Parietal lobe (tissue), 1 donor: ENCODE measurements around the gene MEGF9. TPM values are rescaled to one million over a fixed set of nuclear protein-coding genes. Genes with fewer than 3 reads are reported as not detected.

Experiments
- total RNA-seq: library from RNA; depleted of rRNA; stranded (reverse); fragments of >200 nt; gene quantifications from one replicate; pipeline ENCODE4 v1.2.3, GENCODE V29; 2014

Gene MEGF9
- total RNA-seq, result 61.3 TPM

DNA sequence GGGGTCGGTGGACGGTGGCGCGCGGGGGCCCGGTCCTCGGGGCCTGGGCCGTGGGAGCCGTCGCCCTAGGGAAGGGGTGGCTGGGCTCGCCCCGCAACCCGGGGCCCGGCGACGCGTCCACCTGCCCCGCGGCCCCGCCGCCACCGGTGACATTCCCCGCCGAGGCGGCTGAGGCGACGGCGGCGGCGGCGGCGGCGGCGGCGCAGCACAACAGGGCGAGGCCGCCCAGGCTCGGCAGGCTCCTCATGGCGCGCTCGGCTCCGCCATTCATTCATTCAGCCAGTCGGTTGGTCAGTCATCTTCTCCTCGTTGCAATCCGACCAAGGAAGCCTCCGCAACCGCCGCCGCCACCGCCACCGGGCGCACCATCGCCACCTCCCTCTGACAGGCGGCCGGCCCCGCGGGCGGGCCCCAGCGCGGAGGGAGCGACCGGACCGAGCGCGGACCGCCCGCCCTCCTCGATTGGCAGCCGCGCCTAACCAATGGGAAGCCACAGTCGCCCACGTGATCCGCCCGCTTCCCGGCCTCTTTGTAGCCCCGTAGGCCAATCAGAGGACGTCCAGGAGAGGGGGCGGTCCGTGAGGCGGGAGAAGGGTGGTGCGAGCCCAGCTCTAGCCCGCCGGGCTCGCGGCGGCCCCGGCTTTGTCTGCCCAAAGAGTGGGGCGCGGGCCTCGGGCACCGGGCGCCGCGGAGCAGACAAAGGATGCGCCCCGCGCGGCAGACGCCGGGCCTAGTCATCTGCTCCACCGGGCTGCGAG, at the start of gene MEGF9:
Gene MEGF9 (minus strand): TSS at position 383 of the 758 bp plus-strand sequence. CDS start 112 bp downstream, at position 271.

DNA sequence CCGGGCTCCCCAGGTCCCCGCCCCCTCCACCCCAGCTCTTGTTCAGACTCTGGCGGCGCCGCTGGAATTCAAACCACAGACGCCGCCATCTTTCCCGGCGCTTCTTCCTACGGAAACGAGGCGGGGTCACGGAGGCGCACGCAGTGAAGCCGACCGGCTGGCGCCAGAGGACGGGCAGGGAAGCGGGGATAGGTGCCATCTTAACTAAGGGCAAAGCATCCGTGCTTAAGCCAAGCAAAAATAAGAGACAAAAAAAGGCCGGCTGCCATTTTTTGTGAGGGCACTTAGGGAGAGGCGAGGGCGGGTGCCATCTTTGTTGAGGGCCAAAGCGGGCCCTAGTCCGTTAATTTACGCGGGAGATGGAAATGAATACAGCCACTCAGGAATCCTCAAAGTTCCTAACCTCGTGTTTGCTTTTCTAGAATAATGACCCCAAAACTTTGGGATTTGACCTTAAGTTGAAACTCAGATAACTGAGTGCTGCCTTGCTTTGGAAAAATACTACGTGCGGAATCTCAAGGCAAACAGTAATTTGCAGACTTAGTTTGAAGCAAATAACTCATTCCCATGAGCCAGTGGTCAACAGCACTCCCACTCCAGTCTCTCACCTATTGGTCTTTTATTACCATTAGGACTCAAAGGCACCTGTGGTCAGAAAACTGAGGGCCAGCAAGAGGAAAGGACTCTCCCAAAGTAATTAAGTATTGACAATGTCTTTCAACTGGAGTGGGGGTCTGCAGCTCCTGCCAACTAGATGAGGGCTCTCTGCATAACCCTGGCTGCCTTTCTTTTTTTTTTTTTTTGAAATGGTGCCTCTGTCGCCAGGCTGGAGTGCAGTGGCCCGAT, 134.0 kb downstream of the MEGF9 start, which contains the start of gene CDK5RAP2:
Gene CDK5RAP2 (minus strand): TSS at position 117 of the 846 bp plus-strand sequence. CDS start 189 bp downstream, outside the sequence.

Other genes with a start within 250 kb of the MEGF9 start
- 67.6 TPM for gene CDK5RAP2, start 134.3 kb downstream of the MEGF9 start, total RNA-seq
- gene FBXW2, start 78.9 kb upstream of the MEGF9 start, total RNA-seq, result 61.7 TPM
- 31.6 TPM for gene PSMD5, start 128.5 kb upstream of the MEGF9 start, total RNA-seq
- 11.6 TPM for gene PHF19, start 162.7 kb upstream of the MEGF9 start, total RNA-seq
- 5.0 TPM for gene TRAF1, start 212.3 kb upstream of the MEGF9 start, total RNA-seq